ENCODE data around the gene COBL.

COBL gene

GRCh38 chr7:51045319-51046102, 271.1 kb downstream of the COBL start:
- Histone ChIP-seq H4K20me1 (ENCODE audit: insufficient read depth, low read length, poor library complexity, severe bottlenecking) (no peaks in the 10 kb centered on the region), H3K4me3 (ENCODE audit: low read length, poor library complexity, severe bottlenecking) (no peak overlapping the region), H2AFZ (ENCODE audit: low read length) (no peak overlapping the region), H3K79me2 (ENCODE audit: insufficient read depth, low read length) (no peaks in the 10 kb centered on the region), H3K9ac (ENCODE audit: low read depth, low read length, poor library complexity, severe bottlenecking) (no peak overlapping the region), H3K4me1 (ENCODE audit: insufficient read depth, low read length, poor library complexity, severe bottlenecking) (peaks cover 3% of the 10 kb centered on the region), H3K4me2 (ENCODE audit: low read depth, low read length, poor library complexity, severe bottlenecking) (no peak overlapping the region), H3K27me3 (ENCODE audit: insufficient read depth, low read length, poor library complexity, severe bottlenecking) (no peaks in the 10 kb centered on the region), H3K9me3 (ENCODE audit: insufficient read depth, low read depth, low read length) (no peaks in the 10 kb centered on the region), H3K36me3 (ENCODE audit: insufficient read depth, low read length) (no peaks in the 10 kb centered on the region), H3F3A (ENCODE audit: low read depth) (no peaks in the 10 kb centered on the region), H3K9me2 (replicated peaks; ENCODE audit: low read depth, low read length) (no peaks in the 10 kb centered on the region)
- TF ChIP-seq CTCF (conservative IDR thresholded peaks at IDR 0.05; ENCODE audit: low read length) (no peak), EZH2phosphoT487 (IDR thresholded peaks at IDR 0.05; ENCODE audit: borderline replicate concordance) (no peak)

- Histone ChIP-seq H3K9me3 (ENCODE audit: insufficient read depth, low read depth, low read length) (no peaks in the 10 kb centered on the region), H2AFZ (ENCODE audit: low read length) (no peak overlapping the region), H3K36me3 (ENCODE audit: insufficient read depth, low read length) (no peaks in the 10 kb centered on the region), H3K27me3 (ENCODE audit: insufficient read depth, low read length, poor library complexity, severe bottlenecking) (no peaks in the 10 kb centered on the region), H3K4me3 (ENCODE audit: low read length, poor library complexity, severe bottlenecking) (no peak overlapping the region), H3F3A (ENCODE audit: low read depth) (no peaks in the 10 kb centered on the region), H3K79me2 (ENCODE audit: insufficient read depth, low read length) (no peaks in the 10 kb centered on the region), H3K9me2 (replicated peaks; ENCODE audit: low read depth, low read length) (no peaks in the 10 kb centered on the region), H3K4me2 (ENCODE audit: low read depth, low read length, poor library complexity, severe bottlenecking) (no peak overlapping the region), H3K9ac (ENCODE audit: low read depth, low read length, poor library complexity, severe bottlenecking) (no peak overlapping the region), H3K4me1 (ENCODE audit: insufficient read depth, low read length, poor library complexity, severe bottlenecking) (peaks cover 3% of the 10 kb centered on the region), H4K20me1 (ENCODE audit: insufficient read depth, low read length, poor library complexity, severe bottlenecking) (no peaks in the 10 kb centered on the region)
- TF ChIP-seq EZH2phosphoT487 (IDR thresholded peaks at IDR 0.05; ENCODE audit: borderline replicate concordance) (no peak), CTCF (conservative IDR thresholded peaks at IDR 0.05; ENCODE audit: low read length) (no peak)
These were observed 273.1 kb downstream of the COBL start for GRCh38 chr7:51043461-51043860.

- Histone ChIP-seq H3K79me2 (ENCODE audit: insufficient read depth, low read length) (no peaks in the 10 kb centered on the region), H3K4me2 (ENCODE audit: low read depth, low read length, poor library complexity, severe bottlenecking) (no peak overlapping the region), H2AFZ (ENCODE audit: low read length) (no peak overlapping the region), H3K9me2 (replicated peaks; ENCODE audit: low read depth, low read length) (no peaks in the 10 kb centered on the region), H3K9me3 (ENCODE audit: insufficient read depth, low read depth, low read length) (no peaks in the 10 kb centered on the region), H4K20me1 (ENCODE audit: insufficient read depth, low read length, poor library complexity, severe bottlenecking) (no peaks in the 10 kb centered on the region), H3F3A (ENCODE audit: low read depth) (no peaks in the 10 kb centered on the region), H3K4me1 (ENCODE audit: insufficient read depth, low read length, poor library complexity, severe bottlenecking) (peaks cover 3% of the 10 kb centered on the region), H3K27me3 (ENCODE audit: insufficient read depth, low read length, poor library complexity, severe bottlenecking) (no peaks in the 10 kb centered on the region), H3K36me3 (ENCODE audit: insufficient read depth, low read length) (no peaks in the 10 kb centered on the region), H3K9ac (ENCODE audit: low read depth, low read length, poor library complexity, severe bottlenecking) (no peak overlapping the region), H3K4me3 (ENCODE audit: low read length, poor library complexity, severe bottlenecking) (no peak overlapping the region)
- no peak for TF ChIP-seq CTCF (conservative IDR thresholded peaks at IDR 0.05; ENCODE audit: low read length)
- no peak for TF ChIP-seq EZH2phosphoT487 (IDR thresholded peaks at IDR 0.05; ENCODE audit: borderline replicate concordance)
These were observed 275.8 kb downstream of the COBL start for GRCh38 chr7:51040787-51041186.

Data from Loucy (cell line).